ENCODE results near the gene REN.

Gene REN

GRCh38 chr1:204106825-204107224 is 59.3 kb downstream of the REN start:
- DNase-seq (ENCODE audit: low read depth) = no peak

GRCh38 chr1:204105131-204105515 is 61.0 kb downstream of the REN start:
- DNase-seq (ENCODE audit: low read depth) = no peak

Data from activated T-helper 1 cell treated with Interleukin-2 at 50 U/mL for 16 hours (primary cell).